HepG2 (cell line): ENCODE data around the gene CHI3L1. TPM values are rescaled to one million over a fixed set of nuclear protein-coding genes. Genes with fewer than 3 reads are reported as not detected.

Experiments
- DR1 ChIP-seq: sonication (generic); formaldehyde crosslinking; IDR thresholded peaks from 2 replicates; pipeline ENCODE4 v1.8.0; 2021; ENCODE audit warnings: mild to moderate bottlenecking, missing genetic modification reagents, inconsistent platforms
- FOSL2 ChIP-seq: sonication (generic); formaldehyde crosslinking; IDR thresholded peaks from 2 replicates; pipeline ENCODE4 v1.4.0; 2020; ENCODE audit warnings: missing genetic modification reagents
- MTF1 ChIP-seq: sonication (generic); formaldehyde crosslinking; IDR thresholded peaks from 2 replicates; pipeline ENCODE4 v1.5.0; 2020; ENCODE audit warnings: missing genetic modification reagents
- MZF1 ChIP-seq: sonication (generic); formaldehyde crosslinking; IDR thresholded peaks from 2 replicates; pipeline ENCODE4 v1.8.1; 2023; ENCODE audit warnings: mild to moderate bottlenecking, missing genetic modification reagents, borderline replicate concordance
- PTBP1 ChIP-seq: fragments of 200-400 bp; formaldehyde crosslinking; IDR thresholded peaks from 2 replicates; pipeline ENCODE4 v1.6.1; 2018; ENCODE audit warnings: low read length, low read depth; ENCODE audit not compliant: poor library complexity, severe bottlenecking
- SAFB2 ChIP-seq: sonication (generic); formaldehyde crosslinking; IDR thresholded peaks from 2 replicates; pipeline ENCODE4 v1.5.1; 2020; ENCODE audit warnings: missing genetic modification reagents, low read depth, mild to moderate bottlenecking, borderline replicate concordance
- ZEB1 ChIP-seq: IDR thresholded peaks from 2 replicates; pipeline ENCODE4 v1.6.1; 2012; ENCODE audit warnings: mild to moderate bottlenecking, low read depth, inconsistent platforms; ENCODE audit not compliant: insufficient replicate concordance
- ZNF383 ChIP-seq: sonication (generic); formaldehyde crosslinking; IDR thresholded peaks from 2 replicates; pipeline ENCODE4 v1.4.0; 2020; ENCODE audit warnings: missing genetic modification reagents, mild to moderate bottlenecking, borderline replicate concordance
- ZNF644 ChIP-seq: IDR thresholded peaks from 2 replicates; pipeline ENCODE4 v1.6.1; 2016; ENCODE audit warnings: low read depth
- ZNF75D ChIP-seq: sonication (generic); formaldehyde crosslinking; IDR thresholded peaks from 2 replicates; pipeline ENCODE4 v1.8.1; 2023; ENCODE audit warnings: missing genetic modification reagents, mild to moderate bottlenecking, borderline replicate concordance
- ZNF841 ChIP-seq: sonication (generic); formaldehyde crosslinking; IDR thresholded peaks from 2 replicates; pipeline ENCODE4 v1.8.1; 2023; ENCODE audit warnings: missing genetic modification reagents, borderline replicate concordance
- polyA plus RNA-seq, 8 experiments: library from polyadenylated mRNA; depleted of rRNA in 3 of 8; stranded (reverse) in 7 of 8; unstranded in 1 of 8; fragments of >200 nt; fragmentation: Illumina TruSeq in 4 of 8; extraction: Trizol in 4 of 8; gene quantifications; 2 replicates each; pipeline versions ENCODE4 v1.2.1 to v1.2.3, GENCODE V29; 2011 to 2016; ENCODE audit warnings: low read depth in 4 of 8, missing spikeins in 1 of 8, mixed read lengths in 1 of 8; ENCODE audit not compliant: insufficient read depth in 1 of 8
- total RNA-seq, 5 experiments: library from RNA; depleted of rRNA; stranded (reverse); fragments of >200 nt; fragmentation: Illumina TruSeq; extraction: Trizol; gene quantifications; 2 replicates each; pipeline ENCODE4 v1.2.3, GENCODE V29; 2016; ENCODE audit warnings: low read depth in 1 of 5
- TF ChIP-seq, protein P1 (sequence below): sonication (generic); formaldehyde crosslinking; IDR thresholded peaks from 2 replicates; pipeline ENCODE4 v1.8.1; 2023; ENCODE audit warnings: mild to moderate bottlenecking, moderate library complexity, missing genetic modification reagents
- TF ChIP-seq, protein P2 (sequence below): sonication (generic); formaldehyde crosslinking; IDR thresholded peaks from 2 replicates; pipeline ENCODE4 v1.5.1; 2020; ENCODE audit warnings: mild to moderate bottlenecking, moderate library complexity, missing genetic modification reagents
- TF ChIP-seq, protein P3 (sequence below): sonication (generic); formaldehyde crosslinking; IDR thresholded peaks from 2 replicates; pipeline ENCODE4 v1.4.0; 2020; ENCODE audit warnings: missing genetic modification reagents
- TF ChIP-seq, protein P4 (sequence below): IDR thresholded peaks from 2 replicates; pipeline ENCODE4 v1.6.1; 2016; ENCODE audit warnings: low read depth
- TF ChIP-seq, protein P5 (sequence below): sonication (generic); formaldehyde crosslinking; IDR thresholded peaks from 2 replicates; pipeline ENCODE4 v1.5.0; 2020; ENCODE audit warnings: mild to moderate bottlenecking, missing genetic modification reagents, borderline replicate concordance
- TF ChIP-seq, protein P6 (sequence below): sonication (generic); formaldehyde crosslinking; IDR thresholded peaks from 2 replicates; pipeline ENCODE4 v1.8.1; 2023; ENCODE audit warnings: mild to moderate bottlenecking, inconsistent platforms, moderate library complexity, missing genetic modification reagents, borderline replicate concordance

CHI3L1 gene
- total and polyA plus RNA-seq, 2 of the 13 experiments (the other 11 are each of a cell fraction or from before 2014, with no cell fraction given), result 0.09 to 0.13 TPM

DNA sequence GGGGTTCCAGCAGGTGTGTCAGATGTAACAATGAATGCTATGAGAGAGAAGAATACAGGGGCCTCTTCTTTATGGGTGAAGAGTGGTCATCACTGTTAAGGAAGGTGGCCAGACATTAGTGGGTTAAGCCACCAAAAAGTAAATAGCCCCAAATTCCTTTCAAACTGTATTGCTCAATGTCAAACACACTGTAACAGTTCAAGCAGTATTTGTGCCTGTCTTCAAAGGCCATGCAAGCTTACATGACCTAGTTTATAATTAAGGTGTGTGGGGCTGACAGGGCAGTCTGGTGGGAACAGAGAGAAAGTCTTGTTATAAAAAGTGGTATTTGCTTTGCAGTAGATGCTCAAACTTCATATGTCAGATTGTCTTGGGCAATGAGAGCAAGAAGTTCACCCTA lies 24.5 kb upstream of the CHI3L1 start (continued):
- no peak for TF ChIP-seq ZNF75D (CRISPR knock-in tag)
- TF ChIP-seq, protein P1, sequence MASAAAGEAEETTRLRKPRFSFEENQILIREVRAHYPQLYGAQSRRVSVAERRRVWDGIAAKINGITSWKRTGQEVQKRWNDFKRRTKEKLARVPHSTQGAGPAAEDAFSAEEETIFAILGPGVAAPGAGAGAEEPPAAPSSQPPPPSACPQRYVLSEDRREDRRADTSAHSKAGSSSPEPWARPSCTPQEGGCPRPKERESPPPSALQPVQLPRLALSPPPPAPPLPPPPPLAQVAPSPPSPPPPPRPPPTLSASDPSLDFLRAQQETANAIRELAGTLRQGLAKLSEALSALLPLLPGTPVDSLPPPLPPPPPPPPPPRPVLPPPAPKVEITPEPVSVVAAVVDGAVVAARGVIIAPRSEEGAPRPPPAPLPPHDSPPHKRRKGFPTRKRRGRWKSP (CRISPR knock-in tag), result no peak
- no peak for TF ChIP-seq ZEB1
- TF ChIP-seq FOSL2, result no peak
- no peak for TF ChIP-seq SAFB2 (CRISPR knock-in tag)
- TF ChIP-seq, protein P2, sequence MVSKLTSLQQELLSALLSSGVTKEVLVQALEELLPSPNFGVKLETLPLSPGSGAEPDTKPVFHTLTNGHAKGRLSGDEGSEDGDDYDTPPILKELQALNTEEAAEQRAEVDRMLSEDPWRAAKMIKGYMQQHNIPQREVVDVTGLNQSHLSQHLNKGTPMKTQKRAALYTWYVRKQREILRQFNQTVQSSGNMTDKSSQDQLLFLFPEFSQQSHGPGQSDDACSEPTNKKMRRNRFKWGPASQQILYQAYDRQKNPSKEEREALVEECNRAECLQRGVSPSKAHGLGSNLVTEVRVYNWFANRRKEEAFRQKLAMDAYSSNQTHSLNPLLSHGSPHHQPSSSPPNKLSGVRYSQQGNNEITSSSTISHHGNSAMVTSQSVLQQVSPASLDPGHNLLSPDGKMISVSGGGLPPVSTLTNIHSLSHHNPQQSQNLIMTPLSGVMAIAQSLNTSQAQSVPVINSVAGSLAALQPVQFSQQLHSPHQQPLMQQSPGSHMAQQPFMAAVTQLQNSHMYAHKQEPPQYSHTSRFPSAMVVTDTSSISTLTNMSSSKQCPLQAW (CRISPR knock-in tag), result no peak
- TF ChIP-seq, protein P3, sequence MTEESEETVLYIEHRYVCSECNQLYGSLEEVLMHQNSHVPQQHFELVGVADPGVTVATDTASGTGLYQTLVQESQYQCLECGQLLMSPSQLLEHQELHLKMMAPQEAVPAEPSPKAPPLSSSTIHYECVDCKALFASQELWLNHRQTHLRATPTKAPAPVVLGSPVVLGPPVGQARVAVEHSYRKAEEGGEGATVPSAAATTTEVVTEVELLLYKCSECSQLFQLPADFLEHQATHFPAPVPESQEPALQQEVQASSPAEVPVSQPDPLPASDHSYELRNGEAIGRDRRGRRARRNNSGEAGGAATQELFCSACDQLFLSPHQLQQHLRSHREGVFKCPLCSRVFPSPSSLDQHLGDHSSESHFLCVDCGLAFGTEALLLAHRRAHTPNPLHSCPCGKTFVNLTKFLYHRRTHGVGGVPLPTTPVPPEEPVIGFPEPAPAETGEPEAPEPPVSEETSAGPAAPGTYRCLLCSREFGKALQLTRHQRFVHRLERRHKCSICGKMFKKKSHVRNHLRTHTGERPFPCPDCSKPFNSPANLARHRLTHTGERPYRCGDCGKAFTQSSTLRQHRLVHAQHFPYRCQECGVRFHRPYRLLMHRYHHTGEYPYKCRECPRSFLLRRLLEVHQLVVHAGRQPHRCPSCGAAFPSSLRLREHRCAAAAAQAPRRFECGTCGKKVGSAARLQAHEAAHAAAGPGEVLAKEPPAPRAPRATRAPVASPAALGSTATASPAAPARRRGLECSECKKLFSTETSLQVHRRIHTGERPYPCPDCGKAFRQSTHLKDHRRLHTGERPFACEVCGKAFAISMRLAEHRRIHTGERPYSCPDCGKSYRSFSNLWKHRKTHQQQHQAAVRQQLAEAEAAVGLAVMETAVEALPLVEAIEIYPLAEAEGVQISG, result no peak
- TF ChIP-seq, protein P4, sequence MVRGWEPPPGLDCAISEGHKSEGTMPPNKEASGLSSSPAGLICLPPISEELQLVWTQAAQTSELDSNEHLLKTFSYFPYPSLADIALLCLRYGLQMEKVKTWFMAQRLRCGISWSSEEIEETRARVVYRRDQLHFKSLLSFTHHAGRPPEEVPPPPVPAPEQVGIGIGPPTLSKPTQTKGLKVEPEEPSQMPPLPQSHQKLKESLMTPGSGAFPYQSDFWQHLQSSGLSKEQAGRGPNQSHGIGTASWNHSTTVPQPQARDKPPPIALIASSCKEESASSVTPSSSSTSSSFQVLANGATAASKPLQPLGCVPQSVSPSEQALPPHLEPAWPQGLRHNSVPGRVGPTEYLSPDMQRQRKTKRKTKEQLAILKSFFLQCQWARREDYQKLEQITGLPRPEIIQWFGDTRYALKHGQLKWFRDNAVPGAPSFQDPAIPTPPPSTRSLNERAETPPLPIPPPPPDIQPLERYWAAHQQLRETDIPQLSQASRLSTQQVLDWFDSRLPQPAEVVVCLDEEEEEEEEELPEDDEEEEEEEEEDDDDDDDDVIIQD, result no peak
- TF ChIP-seq DR1 (CRISPR knock-in tag), result no peak
- TF ChIP-seq ZNF644 (CRISPR knock-in tag), result no peak
- TF ChIP-seq PTBP1, result no peak
- TF ChIP-seq, protein P5, sequence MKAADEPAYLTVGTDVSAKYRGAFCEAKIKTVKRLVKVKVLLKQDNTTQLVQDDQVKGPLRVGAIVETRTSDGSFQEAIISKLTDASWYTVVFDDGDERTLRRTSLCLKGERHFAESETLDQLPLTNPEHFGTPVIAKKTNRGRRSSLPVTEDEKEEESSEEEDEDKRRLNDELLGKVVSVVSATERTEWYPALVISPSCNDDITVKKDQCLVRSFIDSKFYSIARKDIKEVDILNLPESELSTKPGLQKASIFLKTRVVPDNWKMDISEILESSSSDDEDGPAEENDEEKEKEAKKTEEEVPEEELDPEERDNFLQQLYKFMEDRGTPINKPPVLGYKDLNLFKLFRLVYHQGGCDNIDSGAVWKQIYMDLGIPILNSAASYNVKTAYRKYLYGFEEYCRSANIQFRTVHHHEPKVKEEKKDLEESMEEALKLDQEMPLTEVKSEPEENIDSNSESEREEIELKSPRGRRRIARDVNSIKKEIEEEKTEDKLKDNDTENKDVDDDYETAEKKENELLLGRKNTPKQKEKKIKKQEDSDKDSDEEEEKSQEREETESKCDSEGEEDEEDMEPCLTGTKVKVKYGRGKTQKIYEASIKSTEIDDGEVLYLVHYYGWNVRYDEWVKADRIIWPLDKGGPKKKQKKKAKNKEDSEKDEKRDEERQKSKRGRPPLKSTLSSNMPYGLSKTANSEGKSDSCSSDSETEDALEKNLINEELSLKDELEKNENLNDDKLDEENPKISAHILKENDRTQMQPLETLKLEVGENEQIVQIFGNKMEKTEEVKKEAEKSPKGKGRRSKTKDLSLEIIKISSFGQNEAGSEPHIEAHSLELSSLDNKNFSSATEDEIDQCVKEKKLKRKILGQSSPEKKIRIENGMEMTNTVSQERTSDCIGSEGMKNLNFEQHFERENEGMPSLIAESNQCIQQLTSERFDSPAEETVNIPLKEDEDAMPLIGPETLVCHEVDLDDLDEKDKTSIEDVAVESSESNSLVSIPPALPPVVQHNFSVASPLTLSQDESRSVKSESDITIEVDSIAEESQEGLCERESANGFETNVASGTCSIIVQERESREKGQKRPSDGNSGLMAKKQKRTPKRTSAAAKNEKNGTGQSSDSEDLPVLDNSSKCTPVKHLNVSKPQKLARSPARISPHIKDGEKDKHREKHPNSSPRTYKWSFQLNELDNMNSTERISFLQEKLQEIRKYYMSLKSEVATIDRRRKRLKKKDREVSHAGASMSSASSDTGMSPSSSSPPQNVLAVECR (CRISPR knock-in tag), result no peak
- TF ChIP-seq MZF1 (CRISPR knock-in tag), result no peak
- no peak for TF ChIP-seq MTF1
- TF ChIP-seq ZNF383 (CRISPR knock-in tag), result no peak
- TF ChIP-seq, protein P6, sequence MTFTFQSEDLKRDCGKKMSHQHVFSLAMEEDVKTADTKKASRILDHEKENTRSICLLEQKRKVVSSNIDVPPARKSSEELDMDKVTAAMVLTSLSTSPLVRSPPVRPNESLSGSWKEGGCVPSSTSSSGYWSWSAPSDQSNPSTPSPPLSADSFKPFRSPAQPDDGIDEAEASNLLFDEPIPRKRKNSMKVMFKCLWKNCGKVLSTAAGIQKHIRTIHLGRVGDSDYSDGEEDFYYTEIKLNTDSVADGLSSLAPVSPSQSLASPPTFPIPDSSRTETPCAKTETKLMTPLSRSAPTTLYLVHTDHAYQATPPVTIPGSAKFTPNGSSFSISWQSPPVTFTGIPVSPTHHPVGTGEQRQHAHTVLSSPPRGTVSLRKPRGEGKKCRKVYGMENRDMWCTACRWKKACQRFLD (CRISPR knock-in tag), result no peak
- no peak for TF ChIP-seq ZNF841 (CRISPR knock-in tag)
